Measurements from ENCODE around the gene SPRR2F.
"Not testable (repeated sequence)": the region's sequence is repeated elsewhere in the genome, so short reads cannot be mapped to it uniquely, and the experiment has no call there.

The SPRR2F gene, protein sequence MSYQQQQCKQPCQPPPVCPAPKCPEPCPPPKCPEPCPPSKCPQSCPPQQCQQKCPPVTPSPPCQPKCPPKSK

GRCh38 chr1:153113416-153113815, at the start of gene SPRR2F:
TSS of gene SPRR2F (minus strand) at chr1:153113516. CDS start at chr1:153112733, 783 bp downstream.
- in situ Hi-C loops (cut with MboI; ENCODE audit: low sequenced_read_pairs), result no loop called here

DNA sequence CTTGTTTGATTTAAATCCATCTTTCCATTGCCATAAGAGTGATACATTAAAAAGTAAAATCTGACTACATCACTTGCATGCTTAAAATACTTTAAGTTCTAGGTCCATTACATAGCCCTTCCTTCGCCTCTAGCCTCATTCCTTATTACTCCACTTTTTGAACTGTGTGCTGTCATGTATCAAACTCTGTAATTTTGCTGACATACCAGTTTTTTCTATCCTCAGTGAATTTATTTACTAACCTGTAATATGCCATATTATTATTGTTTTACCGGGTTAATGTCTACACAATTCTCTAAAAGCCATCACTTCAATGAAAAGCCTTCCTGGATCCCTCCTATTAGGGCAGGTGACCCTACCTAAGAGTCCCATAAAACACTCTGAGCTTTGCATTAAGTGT, 42.2 kb upstream of the SPRR2F start:
- in situ Hi-C loops (cut with MboI; ENCODE audit: low sequenced_read_pairs), result no loop called here

DNA sequence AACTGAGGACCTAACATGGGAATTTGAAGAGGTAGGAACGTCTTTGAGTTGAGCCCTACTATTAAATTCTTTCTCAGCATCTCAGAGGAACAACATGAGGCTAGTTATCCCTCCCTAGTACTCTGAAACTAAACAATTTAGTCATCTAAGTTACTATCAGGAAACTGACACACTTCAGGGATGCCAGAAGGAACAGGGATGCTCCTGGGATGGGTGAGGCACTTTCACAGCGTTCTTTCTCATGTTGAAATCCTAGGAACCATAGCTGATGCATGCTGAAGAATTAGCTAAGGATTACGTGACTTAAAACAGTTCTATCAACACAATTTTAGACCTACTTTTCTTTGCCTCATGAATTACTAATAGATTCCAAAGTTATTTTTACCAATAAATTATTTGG, 39.2 kb upstream of the SPRR2F start:
- in situ Hi-C loops (cut with MboI; ENCODE audit: low sequenced_read_pairs), result no loop called here

DNA sequence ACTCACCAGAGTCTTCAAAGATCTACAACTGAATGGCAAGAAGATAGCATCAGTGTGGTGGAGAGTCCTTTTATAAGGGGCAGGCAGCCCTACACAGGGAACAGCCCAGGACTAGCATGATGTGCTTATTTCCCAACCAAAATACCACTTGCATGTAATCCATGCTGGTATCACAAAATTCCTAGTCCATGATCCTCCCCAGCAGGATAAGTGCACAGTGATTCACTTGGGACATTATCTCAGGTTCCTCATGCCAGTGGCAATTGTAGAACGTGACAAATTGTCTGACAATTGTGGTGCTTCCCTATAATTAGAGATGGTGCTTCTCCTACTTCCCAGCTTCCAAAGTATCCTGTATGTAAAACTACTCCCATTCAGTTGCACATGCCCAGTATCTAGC, 37.5 kb upstream of the SPRR2F start, which contains the start of gene SPRR2G:
SPRR2G (minus strand) TSS at position 45 of the 400 bp plus-strand sequence. CDS start 780 bp downstream, outside the sequence.
- in situ Hi-C loops (cut with MboI; ENCODE audit: low sequenced_read_pairs), result no loop called here

GRCh38 chr1:153141377-153141776, 28.1 kb upstream of the SPRR2F start:
- in situ Hi-C loops (cut with MboI; ENCODE audit: low sequenced_read_pairs), result no loop called here

GRCh38 chr1:153140484-153140883, 27.2 kb upstream of the SPRR2F start:
- in situ Hi-C loops (cut with MboI; ENCODE audit: low sequenced_read_pairs), result no loop called here

GRCh38 chr1:153133743-153134142, 20.4 kb upstream of the SPRR2F start:
- in situ Hi-C loops (cut with MboI; ENCODE audit: low sequenced_read_pairs), result no loop called here

DNA sequence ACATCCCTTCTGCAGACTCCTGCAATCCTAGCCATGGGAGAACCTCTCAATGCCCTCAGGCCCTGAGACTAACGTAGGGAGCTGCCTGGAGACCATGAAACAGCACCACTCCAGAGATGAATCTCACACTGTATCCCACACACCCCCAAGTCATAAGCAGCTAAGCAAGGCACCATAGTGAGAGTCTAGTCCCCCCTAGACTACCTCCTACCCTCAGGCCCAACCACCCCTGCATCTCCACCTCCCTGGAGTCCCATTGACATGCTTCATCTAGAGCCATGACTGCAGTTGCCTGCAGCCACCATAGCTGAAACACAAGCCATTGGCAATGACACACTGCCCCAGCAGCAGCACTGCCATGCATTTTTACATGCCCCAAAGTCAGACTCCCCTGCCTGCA, 20.0 kb upstream of the SPRR2F start:
- in situ Hi-C loops (cut with MboI; ENCODE audit: low sequenced_read_pairs), result no loop called here

DNA sequence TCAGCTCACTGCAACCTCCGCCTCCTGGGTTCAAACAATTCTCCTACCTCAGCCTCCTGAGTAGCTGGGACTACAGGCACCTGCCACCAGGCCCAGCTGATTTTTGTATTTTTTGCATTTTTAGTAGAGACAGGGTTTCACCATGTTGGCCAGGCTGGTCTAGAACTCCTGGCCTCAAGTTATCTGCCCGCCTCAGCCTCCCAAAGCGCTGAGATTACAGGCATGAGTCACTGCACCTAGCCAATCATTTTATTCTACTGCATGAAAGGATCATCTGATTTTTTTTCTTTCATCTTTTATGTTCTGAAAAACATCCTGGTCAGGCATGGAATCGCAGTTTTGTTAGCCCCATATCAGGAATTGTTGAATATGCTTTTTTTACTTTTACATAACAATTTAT, 15.4 kb upstream of the SPRR2F start:
- in situ Hi-C loops (cut with MboI; ENCODE audit: low sequenced_read_pairs), result not testable (repeated sequence)

DNA sequence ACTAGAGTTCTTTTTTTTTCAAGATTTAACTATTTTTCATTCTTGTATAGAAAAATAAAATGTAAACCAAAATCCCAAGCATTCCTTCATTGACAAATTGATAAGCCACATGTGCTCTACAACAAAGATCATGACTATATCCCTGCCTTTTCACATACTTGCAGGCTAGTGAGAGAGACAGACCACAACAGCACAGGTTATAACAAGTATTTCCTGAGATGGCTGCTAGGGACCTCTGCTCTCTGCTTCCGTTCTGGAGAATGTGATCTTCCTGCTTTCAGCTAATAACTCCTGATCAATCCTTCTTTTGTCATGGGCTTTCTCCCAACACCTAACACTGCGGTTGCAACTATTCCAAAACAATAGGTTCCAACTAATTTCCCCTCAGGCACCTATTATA, 14.0 kb upstream of the SPRR2F start:
- in situ Hi-C loops (cut with MboI; ENCODE audit: low sequenced_read_pairs), result no loop called here

DNA sequence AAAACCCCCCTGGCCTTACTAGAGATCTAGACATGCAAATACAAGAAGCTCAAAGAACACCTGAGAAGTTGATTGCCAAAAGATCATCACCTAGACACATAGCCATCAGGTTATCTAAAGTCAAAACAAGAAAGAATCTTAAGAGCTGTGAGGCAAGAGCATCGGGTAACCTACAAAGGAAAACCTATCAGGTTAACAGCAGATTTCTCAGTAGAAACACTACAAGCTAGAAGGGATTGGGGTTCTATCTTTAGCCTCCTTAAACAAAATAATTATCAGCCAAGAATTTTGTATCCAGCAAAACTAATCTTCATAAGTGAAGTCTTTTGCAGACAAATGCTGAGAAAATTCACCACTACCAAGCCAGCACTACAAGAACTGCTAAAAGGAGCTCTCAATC, 12.2 kb upstream of the SPRR2F start:
- in situ Hi-C loops (cut with MboI; ENCODE audit: low sequenced_read_pairs), result no loop called here

DNA sequence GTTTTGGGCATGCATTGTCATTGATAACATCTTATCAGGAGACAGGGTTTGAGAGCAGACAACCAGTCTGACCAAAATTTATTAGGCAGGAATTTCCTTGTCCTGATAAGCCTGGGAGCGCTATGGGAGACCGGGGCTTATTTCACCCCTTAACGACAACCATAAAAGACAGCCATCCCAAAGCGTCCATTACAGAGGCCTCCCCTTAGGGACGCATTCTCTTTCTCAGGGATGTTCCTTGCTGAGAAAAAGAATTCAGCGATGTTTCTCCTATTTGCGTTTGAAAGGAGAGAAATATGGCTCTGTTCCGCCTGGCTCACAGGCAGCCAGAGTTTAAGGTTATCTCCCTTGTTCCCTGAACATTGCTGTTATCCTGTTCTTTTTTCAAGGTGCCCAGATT, 10.5 kb upstream of the SPRR2F start:
- in situ Hi-C loops (cut with MboI; ENCODE audit: low sequenced_read_pairs), result not testable (repeated sequence)

DNA sequence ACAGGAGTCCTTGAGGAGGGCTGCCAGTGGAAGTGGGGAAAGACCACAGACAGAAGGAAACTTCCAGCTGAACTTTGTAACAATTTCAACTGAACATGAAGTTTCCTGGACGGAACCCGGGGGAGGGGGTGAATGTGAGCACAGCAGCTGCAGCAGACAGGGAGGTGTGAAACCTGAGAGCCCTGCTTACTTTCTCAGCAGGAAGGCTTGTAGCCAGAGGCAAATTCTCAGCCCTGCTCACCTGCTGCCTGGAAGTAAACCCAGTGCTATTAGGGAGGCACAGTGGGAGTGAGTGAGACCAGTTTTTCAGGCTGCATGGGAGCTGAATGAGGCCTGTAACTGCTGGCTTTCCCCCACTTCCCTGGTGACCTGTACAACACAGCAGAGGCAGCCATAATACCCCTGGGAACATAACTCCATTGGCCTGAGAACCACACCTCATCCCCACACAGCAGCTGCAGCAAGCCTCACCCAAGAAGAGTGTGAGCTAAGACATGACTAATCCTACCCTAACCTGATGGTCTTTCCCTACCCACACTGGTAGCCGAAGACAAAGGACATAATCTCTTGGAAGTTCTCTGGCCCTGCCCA, 9.6 kb upstream of the SPRR2F start:
- in situ Hi-C loops (cut with MboI; ENCODE audit: low sequenced_read_pairs), result no loop called here

- in situ Hi-C loops (cut with MboI; ENCODE audit: low sequenced_read_pairs), result no loop called here
Measured at GRCh38 chr1:153120945-153121344, 7.6 kb upstream of the SPRR2F start.

DNA sequence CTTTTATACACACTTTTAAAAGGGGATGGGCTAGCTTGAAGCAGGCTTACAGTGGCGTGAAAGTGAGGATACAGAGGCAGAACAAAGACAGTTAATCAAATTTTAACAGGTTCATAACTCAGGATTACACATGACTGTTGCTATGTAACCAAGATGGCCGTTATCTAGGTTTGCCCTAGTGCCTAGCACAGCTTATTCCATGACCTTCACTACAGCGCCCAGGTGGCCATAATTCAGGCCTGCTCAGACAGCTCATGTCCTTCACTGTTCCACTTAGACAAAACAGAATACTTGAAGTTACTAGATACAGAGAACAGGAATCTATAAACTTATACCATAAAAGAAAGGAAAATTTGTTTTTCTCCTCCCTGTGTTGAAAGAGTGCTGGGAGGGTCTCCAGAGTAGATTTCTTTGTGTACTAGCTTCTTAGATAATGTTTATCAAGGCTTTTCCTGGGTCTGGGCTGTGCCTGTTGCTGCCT, 6.2 kb upstream of the SPRR2F start:
- in situ Hi-C loops (cut with MboI; ENCODE audit: low sequenced_read_pairs), result no loop called here

DNA sequence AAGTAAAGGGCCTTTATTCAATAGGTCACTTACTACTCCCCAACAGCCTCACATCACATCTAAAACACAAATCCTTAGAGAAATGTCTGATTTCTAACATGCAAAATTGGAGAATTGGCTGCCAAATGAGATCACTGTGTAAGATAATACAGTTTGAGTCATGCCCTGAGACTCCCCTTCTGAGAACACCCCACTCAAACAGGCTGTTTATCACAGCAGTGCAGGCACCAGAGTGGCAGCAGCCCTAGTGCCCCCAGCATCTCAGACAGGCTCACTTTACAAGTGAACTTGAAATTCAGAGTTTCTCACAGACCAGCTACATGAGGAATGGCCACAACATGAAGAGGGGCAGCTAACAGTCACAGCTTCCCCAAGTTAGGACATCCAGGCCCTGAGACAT, 1.9 kb upstream of the SPRR2F start:
- in situ Hi-C loops (cut with MboI; ENCODE audit: low sequenced_read_pairs), result not testable (repeated sequence)

DNA sequence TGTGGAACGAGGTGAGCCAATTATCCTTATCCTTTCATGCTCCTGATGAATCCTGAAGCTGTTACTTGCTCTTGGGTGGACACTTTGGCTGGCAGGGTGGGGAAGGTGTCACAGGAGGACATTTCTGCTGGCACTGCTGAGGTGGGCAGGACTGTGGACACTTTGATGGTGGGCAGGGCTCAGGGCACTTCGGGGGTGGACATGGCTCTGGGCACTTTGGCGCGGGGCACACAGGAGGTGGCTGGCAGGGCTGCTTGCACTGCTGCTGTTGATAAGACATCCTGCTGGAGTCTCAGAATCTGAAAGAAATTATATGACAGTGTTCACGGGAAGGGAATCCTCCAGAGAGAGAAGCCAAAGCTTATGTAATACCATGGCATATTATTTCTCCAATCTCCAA, 862 bp downstream of the SPRR2F start:
- in situ Hi-C loops (cut with MboI; ENCODE audit: low sequenced_read_pairs), result not testable (repeated sequence)

GRCh38 chr1:153100245-153100644, 13.1 kb downstream of the SPRR2F start:
- in situ Hi-C loops (cut with MboI; ENCODE audit: low sequenced_read_pairs), result no loop called here

GRCh38 chr1:153099461-153100045, 13.8 kb downstream of the SPRR2F start:
- in situ Hi-C loops (cut with MboI; ENCODE audit: low sequenced_read_pairs), result no loop called here

GRCh38 chr1:153095764-153096163, 17.6 kb downstream of the SPRR2F start:
- in situ Hi-C loops (cut with MboI; ENCODE audit: low sequenced_read_pairs), result no loop called here

DNA sequence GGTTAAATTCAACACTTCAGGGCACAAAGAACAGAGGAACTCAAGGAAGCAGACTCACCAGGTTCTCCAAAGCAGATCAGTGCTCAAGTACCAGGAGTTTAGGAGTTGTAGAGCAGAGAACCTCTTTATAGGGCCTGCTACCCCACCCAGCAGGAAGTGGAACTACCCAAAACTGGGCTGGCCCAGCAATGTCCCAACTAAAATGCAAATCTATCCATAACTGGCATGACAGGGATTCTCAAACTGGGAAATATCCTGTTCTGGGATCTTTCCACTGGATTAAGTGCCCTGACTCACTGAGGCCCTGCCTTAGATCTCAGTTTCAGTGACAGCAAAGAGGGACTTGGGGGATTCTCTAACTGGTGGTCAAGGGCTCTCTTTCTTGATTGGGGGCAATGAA, 18.9 kb downstream of the SPRR2F start, which contains the start of gene SPRR2E:
SPRR2E (minus strand) TSS at position 101 of the 400 bp plus-strand sequence. CDS start 775 bp downstream, outside the sequence.
- in situ Hi-C loops (cut with MboI; ENCODE audit: low sequenced_read_pairs), result no loop called here

- in situ Hi-C loops (cut with MboI; ENCODE audit: low sequenced_read_pairs), result no loop called here
Measured at GRCh38 chr1:153087652-153088051, 25.7 kb downstream of the SPRR2F start.
